GM12878 (cell line): ENCODE measurements around the gene PTPN13. TPM values are rescaled to one million over a fixed set of nuclear protein-coding genes. Genes with fewer than 3 reads are reported as not detected.

Source experiments
- BACH1 ChIP-seq: fragments of 450-650 bp; IDR thresholded peaks from 2 replicates; pipeline ENCODE4 v1.6.1; 2017; ENCODE audit warnings: mild to moderate bottlenecking, borderline replicate concordance
- DPF2 ChIP-seq: fragments of 450-650 bp; IDR thresholded peaks from 2 replicates; pipeline ENCODE4 v1.6.1; 2017; ENCODE audit warnings: mild to moderate bottlenecking
- E2F8 ChIP-seq: fragments of 450-650 bp; IDR thresholded peaks from 2 replicates; pipeline ENCODE4 v1.6.1; 2018; ENCODE audit warnings: mild to moderate bottlenecking, low read depth, moderate library complexity; ENCODE audit not compliant: partially characterized antibody
- GABPA ChIP-seq: IDR thresholded peaks from 2 replicates; pipeline ENCODE4 v1.6.1; 2014; ENCODE audit warnings: antibody characterized with exemption, low read depth, mild to moderate bottlenecking, inconsistent platforms
- MEF2B ChIP-seq: fragments of 450-650 bp; IDR thresholded peaks from 2 replicates; pipeline ENCODE4 v1.6.1; 2018; ENCODE audit warnings: mild to moderate bottlenecking, moderate library complexity; ENCODE audit not compliant: partially characterized antibody, poor library complexity, severe bottlenecking
- MTA2 ChIP-seq: fragments of 450-650 bp; IDR thresholded peaks from 2 replicates; pipeline ENCODE4 v1.6.1; 2016; ENCODE audit warnings: low read depth, mild to moderate bottlenecking, moderate library complexity
- NFXL1 ChIP-seq: fragments of 450-650 bp; IDR thresholded peaks from 2 replicates; pipeline ENCODE4 v1.6.1; 2017; ENCODE audit warnings: antibody characterized with exemption, mild to moderate bottlenecking, borderline replicate concordance
- RUNX3 ChIP-seq: IDR thresholded peaks from 2 replicates; pipeline ENCODE4 v1.6.1; 2012; ENCODE audit warnings: low read length, inconsistent platforms
- TAF1 ChIP-seq: IDR thresholded peaks from 2 replicates; pipeline ENCODE4 v1.6.1; 2011; ENCODE audit warnings: mild to moderate bottlenecking, low read depth, low read length, borderline replicate concordance
- TARDBP ChIP-seq: IDR thresholded peaks from 2 replicates; pipeline ENCODE4 v1.6.1; 2016; ENCODE audit warnings: borderline replicate concordance
- TBL1XR1 ChIP-seq: IDR thresholded peaks from 2 replicates; pipeline ENCODE4 v1.6.1; 2012; ENCODE audit warnings: low read depth, low read length, improper control_type of control experiment
- TCF12 ChIP-seq: IDR thresholded peaks from 2 replicates; pipeline ENCODE4 v1.6.1; 2011; ENCODE audit warnings: low read depth, mild to moderate bottlenecking, low read length
- USF1 ChIP-seq: IDR thresholded peaks from 2 replicates; pipeline ENCODE4 v1.6.1; 2011; ENCODE audit warnings: borderline replicate concordance, low read depth, mild to moderate bottlenecking, moderate library complexity, mixed read lengths, low read length; ENCODE audit not compliant: insufficient read depth; ENCODE audit errors: extremely low read length
- polyA plus RNA-seq, 11 experiments: library from polyadenylated mRNA; depleted of rRNA in 4 of 11; unstranded in 6 of 11; stranded (reverse) in 5 of 11; fragments of >200 nt; fragmentation: Nextera tagmentation in 4 of 11; fragmentation: Illumina TruSeq in 1 of 11; extraction: Ambion mirVana in 4 of 11; extraction: Trizol in 1 of 11; gene quantifications; 1 replicate in 1 of 11; 2 replicates in 10 of 11; pipeline versions ENCODE4 v1.2.1 to v1.2.3, GENCODE V29; 2011 to 2016; ENCODE audit warnings: inconsistent platforms in 2 of 11, missing spikeins in 2 of 11, low read depth in 1 of 11
- total RNA-seq, 4 experiments: library from RNA; depleted of rRNA in 3 of 4; stranded (reverse); fragments of >200 nt in 3 of 4; fragmentation: Illumina TruSeq in 1 of 4; extraction: Trizol in 1 of 4; gene quantifications; 2 replicates each; pipeline versions ENCODE4 v1.2.1 to v1.2.3, GENCODE V29; 2013 to 2021
- TF ChIP-seq, protein P1 (sequence below): IDR thresholded peaks from 2 replicates; pipeline ENCODE4 v1.6.1; 2011; ENCODE audit warnings: mild to moderate bottlenecking, low read depth, low read length, moderate library complexity; ENCODE audit not compliant: insufficient replicate concordance
- TF ChIP-seq, protein P2 (sequence below): fragments of 150-350 bp; IDR thresholded peaks from 2 replicates; pipeline ENCODE4 v1.6.1; 2014; ENCODE audit warnings: mild to moderate bottlenecking, low read depth, low read length
- TF ChIP-seq, protein P3 (sequence below): IDR thresholded peaks from 2 replicates; pipeline ENCODE4 v1.6.1; 2012; ENCODE audit warnings: low read depth, low read length, improper control_type of control experiment

PTPN13 gene
- total and polyA plus RNA-seq, 10 of the 15 experiments (the other 5 are each of a cell fraction or from before 2014, with no cell fraction given): 8.5 to 69.4 (median 33.9) TPM

DNA sequence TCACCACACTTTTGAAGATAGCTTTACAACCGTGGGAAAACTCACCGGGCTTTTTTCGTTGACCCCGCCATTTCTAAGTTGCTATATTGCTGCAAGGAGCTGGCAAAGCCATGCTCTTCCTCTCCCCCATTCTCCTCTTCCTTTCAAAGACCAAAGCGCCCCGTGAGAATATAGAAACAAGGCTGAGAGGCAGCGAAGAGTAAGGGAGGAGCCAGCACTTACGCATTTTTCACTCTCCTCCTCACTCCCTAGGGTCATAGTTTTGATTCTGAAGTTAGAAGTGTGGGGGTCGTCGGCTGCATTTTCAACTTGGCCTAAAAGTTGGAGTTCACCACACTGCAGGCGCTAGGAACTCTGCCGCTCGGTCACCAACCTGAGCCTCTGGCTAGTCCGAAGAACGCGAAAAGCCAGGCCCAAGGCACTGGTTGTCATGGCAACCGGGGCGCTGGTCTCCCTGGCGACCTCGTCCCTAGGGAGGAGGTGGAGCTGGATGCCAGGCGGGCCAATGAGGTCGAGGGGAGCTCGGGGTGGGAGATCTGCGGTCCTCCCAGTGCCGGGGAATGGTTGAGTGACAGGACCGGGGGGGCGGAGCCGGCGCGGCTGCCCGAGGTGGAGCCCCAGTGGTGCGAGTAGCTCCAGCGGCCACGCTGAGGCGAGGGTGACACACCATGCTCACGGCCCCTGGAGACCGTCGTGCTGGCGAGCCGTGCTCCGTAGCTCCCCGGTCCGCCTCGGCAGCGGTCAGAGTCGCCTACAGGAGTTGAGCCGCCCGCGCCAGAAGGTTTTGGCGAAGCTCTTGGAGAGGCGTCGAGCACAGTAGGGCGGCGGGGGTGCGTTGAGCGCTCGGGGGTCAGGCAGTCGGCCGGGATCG, at the start of gene PTPN13 (continued):
- TF ChIP-seq USF1: no peak
- TF ChIP-seq, protein P1, sequence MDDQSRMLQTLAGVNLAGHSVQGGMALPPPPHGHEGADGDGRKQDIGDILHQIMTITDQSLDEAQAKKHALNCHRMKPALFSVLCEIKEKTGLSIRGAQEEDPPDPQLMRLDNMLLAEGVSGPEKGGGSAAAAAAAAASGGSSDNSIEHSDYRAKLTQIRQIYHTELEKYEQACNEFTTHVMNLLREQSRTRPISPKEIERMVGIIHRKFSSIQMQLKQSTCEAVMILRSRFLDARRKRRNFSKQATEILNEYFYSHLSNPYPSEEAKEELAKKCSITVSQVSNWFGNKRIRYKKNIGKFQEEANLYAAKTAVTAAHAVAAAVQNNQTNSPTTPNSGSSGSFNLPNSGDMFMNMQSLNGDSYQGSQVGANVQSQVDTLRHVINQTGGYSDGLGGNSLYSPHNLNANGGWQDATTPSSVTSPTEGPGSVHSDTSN: peak; percentile 95
- peak; percentile 55; the same call in 1 of the 2 replicates for TF ChIP-seq TCF12
- no peak for TF ChIP-seq NFXL1
- TF ChIP-seq BACH1: peak; percentile 63; the same call in 1 of the 2 replicates
- TF ChIP-seq, protein P2, sequence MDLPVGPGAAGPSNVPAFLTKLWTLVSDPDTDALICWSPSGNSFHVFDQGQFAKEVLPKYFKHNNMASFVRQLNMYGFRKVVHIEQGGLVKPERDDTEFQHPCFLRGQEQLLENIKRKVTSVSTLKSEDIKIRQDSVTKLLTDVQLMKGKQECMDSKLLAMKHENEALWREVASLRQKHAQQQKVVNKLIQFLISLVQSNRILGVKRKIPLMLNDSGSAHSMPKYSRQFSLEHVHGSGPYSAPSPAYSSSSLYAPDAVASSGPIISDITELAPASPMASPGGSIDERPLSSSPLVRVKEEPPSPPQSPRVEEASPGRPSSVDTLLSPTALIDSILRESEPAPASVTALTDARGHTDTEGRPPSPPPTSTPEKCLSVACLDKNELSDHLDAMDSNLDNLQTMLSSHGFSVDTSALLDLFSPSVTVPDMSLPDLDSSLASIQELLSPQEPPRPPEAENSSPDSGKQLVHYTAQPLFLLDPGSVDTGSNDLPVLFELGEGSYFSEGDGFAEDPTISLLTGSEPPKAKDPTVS: no peak
- TF ChIP-seq TBL1XR1: no peak
- peak; percentile 38; the same call in 1 of the 2 replicates for TF ChIP-seq TARDBP
- TF ChIP-seq, protein P3, sequence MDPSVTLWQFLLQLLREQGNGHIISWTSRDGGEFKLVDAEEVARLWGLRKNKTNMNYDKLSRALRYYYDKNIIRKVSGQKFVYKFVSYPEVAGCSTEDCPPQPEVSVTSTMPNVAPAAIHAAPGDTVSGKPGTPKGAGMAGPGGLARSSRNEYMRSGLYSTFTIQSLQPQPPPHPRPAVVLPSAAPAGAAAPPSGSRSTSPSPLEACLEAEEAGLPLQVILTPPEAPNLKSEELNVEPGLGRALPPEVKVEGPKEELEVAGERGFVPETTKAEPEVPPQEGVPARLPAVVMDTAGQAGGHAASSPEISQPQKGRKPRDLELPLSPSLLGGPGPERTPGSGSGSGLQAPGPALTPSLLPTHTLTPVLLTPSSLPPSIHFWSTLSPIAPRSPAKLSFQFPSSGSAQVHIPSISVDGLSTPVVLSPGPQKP: no peak
- peak; percentile 33 for TF ChIP-seq E2F8
- TF ChIP-seq MTA2: peak; percentile 37; the same call in 1 of the 2 replicates
- TF ChIP-seq DPF2: peak; percentile 98
- TF ChIP-seq RUNX3: peak; percentile 30; the same call in 1 of the 2 replicates
- no peak for TF ChIP-seq TAF1
- TF ChIP-seq GABPA: no peak
- TF ChIP-seq MEF2B: peak; percentile 100
